HepG2 (cell line): Measurements from ENCODE around the gene MTFP1. TPM values are rescaled to one million over a fixed set of nuclear protein-coding genes. Genes with fewer than 3 reads are reported as not detected.

Experiments used
- ATF6 ChIP-seq: sonication (generic); formaldehyde crosslinking; conservative IDR thresholded peaks from 2 replicates; pipeline ENCODE4 v1.4.0; 2020; ENCODE audit warnings: missing genetic modification reagents
- FOXP1 ChIP-seq, 2 experiments: fragments of 450-650 bp in 1 of 2; IDR thresholded peaks; 2 replicates each; pipeline ENCODE4 v1.6.1; 2017 to 2018; ENCODE audit warnings: antibody characterized with exemption in 1 of 2
- MEIS1 ChIP-seq: sonication (generic); formaldehyde crosslinking; IDR thresholded peaks from 2 replicates; pipeline ENCODE4 v1.9.0; 2021; ENCODE audit warnings: mild to moderate bottlenecking, missing genetic modification reagents, moderate library complexity, borderline replicate concordance
- NFE2L1 ChIP-seq: sonication (generic); formaldehyde crosslinking; IDR thresholded peaks from 2 replicates; pipeline ENCODE4 v1.4.0; 2020; ENCODE audit warnings: missing genetic modification reagents, mild to moderate bottlenecking, borderline replicate concordance
- RELA ChIP-seq: sonication (generic); formaldehyde crosslinking; IDR thresholded peaks from 2 replicates; pipeline ENCODE4 v1.4.0; 2020; ENCODE audit warnings: missing genetic modification reagents
- TAF15 ChIP-seq: fragments of 200-400 bp; formaldehyde crosslinking; IDR thresholded peaks from one replicate; pipeline ENCODE4 v1.6.1; 2018; ENCODE audit warnings: mild to moderate bottlenecking, low read depth, low read length; ENCODE audit not compliant: poor library complexity, severe bottlenecking
- polyA plus RNA-seq, 8 experiments: library from polyadenylated mRNA; depleted of rRNA in 3 of 8; stranded (reverse) in 7 of 8; unstranded in 1 of 8; fragments of >200 nt; fragmentation: Illumina TruSeq in 4 of 8; extraction: Trizol in 4 of 8; gene quantifications; 2 replicates each; pipeline versions ENCODE4 v1.2.1 to v1.2.3, GENCODE V29; 2011 to 2016; ENCODE audit warnings: low read depth in 4 of 8, missing spikeins in 1 of 8, mixed read lengths in 1 of 8; ENCODE audit not compliant: insufficient read depth in 1 of 8
- total RNA-seq, 5 experiments: library from RNA; depleted of rRNA; stranded (reverse); fragments of >200 nt; fragmentation: Illumina TruSeq; extraction: Trizol; gene quantifications; 2 replicates each; pipeline ENCODE4 v1.2.3, GENCODE V29; 2016; ENCODE audit warnings: low read depth in 1 of 5
- TF ChIP-seq, protein P1 (sequence below): sonication (generic); formaldehyde crosslinking; IDR thresholded peaks from one replicate; pipeline ENCODE4 v1.5.1; 2020; ENCODE audit warnings: mild to moderate bottlenecking, missing genetic modification reagents; ENCODE audit errors: not compliant biosample characterization
- TF ChIP-seq, protein P2 (sequence below): sonication (generic); formaldehyde crosslinking; IDR thresholded peaks from 2 replicates; pipeline ENCODE4 v1.4.0; 2020; ENCODE audit warnings: missing genetic modification reagents

Gene MTFP1
- total and polyA plus RNA-seq, 2 of the 13 experiments (the other 11 are each of a cell fraction or from before 2014, with no cell fraction given): 29.5 to 45.6 TPM

DNA sequence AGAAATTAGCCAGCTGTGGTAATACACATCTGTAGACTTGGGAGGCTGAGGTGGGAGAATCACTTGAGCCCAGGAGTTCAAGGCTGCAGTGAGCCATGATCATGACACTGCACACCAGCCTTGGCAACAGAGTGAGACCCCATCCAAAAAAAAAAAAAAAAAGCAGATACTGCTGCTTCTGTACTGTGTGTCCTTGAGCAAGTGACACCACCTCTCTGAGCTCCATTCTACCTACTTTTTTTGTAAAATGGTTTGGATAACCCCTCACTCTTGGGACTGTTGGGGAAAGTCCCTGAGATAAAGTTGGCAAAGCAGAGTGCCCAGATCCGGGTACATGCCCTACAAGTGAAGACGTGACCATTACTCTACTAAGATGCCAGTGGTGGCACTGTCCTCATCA lies 43.6 kb downstream of the MTFP1 start (continued):
- TF ChIP-seq, protein P1, sequence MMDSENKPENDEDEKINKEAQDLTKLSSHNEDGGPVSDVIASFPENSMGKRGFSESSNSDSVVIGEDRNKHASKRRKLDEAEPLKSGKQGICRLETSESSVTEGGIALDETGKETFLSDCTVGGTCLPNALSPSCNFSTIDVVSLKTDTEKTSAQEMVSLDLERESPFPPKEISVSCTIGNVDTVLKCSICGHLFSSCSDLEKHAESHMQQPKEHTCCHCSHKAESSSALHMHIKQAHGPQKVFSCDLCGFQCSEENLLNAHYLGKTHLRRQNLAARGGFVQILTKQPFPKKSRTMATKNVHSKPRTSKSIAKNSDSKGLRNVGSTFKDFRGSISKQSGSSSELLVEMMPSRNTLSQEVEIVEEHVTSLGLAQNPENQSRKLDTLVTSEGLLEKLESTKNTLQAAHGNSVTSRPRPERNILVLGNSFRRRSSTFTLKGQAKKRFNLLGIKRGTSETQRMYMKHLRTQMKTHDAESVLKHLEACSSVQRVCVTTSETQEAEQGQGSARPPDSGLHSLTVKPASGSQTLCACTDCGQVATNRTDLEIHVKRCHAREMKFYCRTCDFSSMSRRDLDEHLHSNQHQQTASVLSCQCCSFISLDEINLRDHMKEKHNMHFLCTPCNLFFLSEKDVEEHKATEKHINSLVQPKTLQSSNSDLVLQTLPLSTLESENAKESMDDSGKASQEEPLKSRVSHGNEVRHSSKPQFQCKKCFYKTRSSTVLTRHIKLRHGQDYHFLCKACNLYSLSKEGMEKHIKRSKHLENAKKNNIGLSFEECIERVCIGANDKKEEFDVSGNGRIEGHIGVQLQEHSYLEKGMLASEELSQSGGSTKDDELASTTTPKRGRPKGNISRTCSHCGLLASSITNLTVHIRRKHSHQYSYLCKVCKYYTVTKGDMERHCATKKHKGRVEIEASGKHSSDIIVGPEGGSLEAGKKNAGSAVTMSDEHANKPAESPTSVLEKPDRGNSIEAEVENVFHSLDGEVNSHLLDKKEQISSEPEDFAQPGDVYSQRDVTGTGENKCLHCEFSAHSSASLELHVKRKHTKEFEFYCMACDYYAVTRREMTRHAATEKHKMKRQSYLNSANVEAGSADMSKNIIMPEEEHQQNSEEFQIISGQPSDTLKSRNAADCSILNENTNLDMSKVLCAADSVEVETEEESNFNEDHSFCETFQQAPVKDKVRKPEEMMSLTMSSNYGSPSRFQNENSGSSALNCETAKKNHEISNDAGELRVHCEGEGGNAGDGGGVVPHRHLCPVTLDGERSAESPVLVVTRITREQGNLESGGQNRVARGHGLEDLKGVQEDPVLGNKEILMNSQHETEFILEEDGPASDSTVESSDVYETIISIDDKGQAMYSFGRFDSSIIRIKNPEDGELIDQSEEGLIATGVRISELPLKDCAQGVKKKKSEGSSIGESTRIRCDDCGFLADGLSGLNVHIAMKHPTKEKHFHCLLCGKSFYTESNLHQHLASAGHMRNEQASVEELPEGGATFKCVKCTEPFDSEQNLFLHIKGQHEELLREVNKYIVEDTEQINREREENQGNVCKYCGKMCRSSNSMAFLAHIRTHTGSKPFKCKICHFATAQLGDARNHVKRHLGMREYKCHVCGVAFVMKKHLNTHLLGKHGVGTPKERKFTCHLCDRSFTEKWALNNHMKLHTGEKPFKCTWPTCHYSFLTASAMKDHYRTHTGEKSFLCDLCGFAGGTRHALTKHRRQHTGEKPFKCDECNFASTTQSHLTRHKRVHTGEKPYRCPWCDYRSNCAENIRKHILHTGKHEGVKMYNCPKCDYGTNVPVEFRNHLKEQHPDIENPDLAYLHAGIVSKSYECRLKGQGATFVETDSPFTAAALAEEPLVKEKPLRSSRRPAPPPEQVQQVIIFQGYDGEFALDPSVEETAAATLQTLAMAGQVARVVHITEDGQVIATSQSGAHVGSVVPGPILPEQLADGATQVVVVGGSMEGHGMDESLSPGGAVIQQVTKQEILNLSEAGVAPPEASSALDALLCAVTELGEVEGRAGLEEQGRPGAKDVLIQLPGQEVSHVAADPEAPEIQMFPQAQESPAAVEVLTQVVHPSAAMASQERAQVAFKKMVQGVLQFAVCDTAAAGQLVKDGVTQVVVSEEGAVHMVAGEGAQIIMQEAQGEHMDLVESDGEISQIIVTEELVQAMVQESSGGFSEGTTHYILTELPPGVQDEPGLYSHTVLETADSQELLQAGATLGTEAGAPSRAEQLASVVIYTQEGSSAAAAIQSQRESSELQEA (CRISPR knock-in tag): no peak
- TF ChIP-seq ATF6 (CRISPR knock-in tag) (no peak), MEIS1 (no peak), NFE2L1 (no peak), RELA (no peak), TAF15 (no peak), FOXP1 (IDR thresholded peaks at IDR 0.05) (no peak), FOXP1 (CRISPR knock-in tag; IDR thresholded peaks at IDR 0.05) (no peak)
- TF ChIP-seq, protein P2, sequence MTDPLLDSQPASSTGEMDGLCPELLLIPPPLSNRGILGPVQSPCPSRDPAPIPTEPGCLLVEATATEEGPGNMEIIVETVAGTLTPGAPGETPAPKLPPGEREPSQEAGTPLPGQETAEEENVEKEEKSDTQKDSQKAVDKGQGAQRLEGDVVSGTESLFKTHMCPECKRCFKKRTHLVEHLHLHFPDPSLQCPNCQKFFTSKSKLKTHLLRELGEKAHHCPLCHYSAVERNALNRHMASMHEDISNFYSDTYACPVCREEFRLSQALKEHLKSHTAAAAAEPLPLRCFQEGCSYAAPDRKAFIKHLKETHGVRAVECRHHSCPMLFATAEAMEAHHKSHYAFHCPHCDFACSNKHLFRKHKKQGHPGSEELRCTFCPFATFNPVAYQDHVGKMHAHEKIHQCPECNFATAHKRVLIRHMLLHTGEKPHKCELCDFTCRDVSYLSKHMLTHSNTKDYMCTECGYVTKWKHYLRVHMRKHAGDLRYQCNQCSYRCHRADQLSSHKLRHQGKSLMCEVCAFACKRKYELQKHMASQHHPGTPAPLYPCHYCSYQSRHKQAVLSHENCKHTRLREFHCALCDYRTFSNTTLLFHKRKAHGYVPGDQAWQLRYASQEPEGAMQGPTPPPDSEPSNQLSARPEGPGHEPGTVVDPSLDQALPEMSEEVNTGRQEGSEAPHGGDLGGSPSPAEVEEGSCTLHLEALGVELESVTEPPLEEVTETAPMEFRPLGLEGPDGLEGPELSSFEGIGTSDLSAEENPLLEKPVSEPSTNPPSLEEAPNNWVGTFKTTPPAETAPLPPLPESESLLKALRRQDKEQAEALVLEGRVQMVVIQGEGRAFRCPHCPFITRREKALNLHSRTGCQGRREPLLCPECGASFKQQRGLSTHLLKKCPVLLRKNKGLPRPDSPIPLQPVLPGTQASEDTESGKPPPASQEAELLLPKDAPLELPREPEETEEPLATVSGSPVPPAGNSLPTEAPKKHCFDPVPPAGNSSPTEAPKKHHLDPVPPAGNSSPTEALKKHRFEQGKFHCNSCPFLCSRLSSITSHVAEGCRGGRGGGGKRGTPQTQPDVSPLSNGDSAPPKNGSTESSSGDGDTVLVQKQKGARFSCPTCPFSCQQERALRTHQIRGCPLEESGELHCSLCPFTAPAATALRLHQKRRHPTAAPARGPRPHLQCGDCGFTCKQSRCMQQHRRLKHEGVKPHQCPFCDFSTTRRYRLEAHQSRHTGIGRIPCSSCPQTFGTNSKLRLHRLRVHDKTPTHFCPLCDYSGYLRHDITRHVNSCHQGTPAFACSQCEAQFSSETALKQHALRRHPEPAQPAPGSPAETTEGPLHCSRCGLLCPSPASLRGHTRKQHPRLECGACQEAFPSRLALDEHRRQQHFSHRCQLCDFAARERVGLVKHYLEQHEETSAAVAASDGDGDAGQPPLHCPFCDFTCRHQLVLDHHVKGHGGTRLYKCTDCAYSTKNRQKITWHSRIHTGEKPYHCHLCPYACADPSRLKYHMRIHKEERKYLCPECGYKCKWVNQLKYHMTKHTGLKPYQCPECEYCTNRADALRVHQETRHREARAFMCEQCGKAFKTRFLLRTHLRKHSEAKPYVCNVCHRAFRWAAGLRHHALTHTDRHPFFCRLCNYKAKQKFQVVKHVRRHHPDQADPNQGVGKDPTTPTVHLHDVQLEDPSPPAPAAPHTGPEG: no peak
